HFFc6 (cell line): ENCODE results near the gene THSD7A. TPM values are rescaled to one million over a fixed set of nuclear protein-coding genes. Genes with fewer than 3 reads are reported as not detected.
A peak's percentile ranks its signal among the peaks of the same experiment; 100 is the strongest.

ENCODE experiments used
- DNase-seq: peaks from one replicate; pipeline ENCODE4 v3.0.0-alpha.2; 2018
- H3K27ac Mint-ChIP-seq: 2 replicates; pipeline ENCODE4 v1.8.0; 2020; ENCODE audit warnings: mild to moderate bottlenecking, mixed read lengths
- H3K27me3 Mint-ChIP-seq: 2 replicates; pipeline ENCODE4 v1.8.0; 2021; ENCODE audit warnings: mild to moderate bottlenecking, moderate library complexity, mixed read lengths; ENCODE audit not compliant: insufficient read depth
- H3K36me3 Mint-ChIP-seq: 2 replicates; pipeline ENCODE4 v1.8.0; 2021; ENCODE audit warnings: low read depth, mixed read lengths
- H3K4me1 Mint-ChIP-seq: 2 replicates; pipeline ENCODE4 v1.8.0; 2020; ENCODE audit warnings: low read depth, mixed read lengths
- H3K4me3 Mint-ChIP-seq: 2 replicates; pipeline ENCODE4 v1.8.0; 2020; ENCODE audit warnings: mild to moderate bottlenecking, moderate library complexity, mixed read lengths
- H3K9me3 Mint-ChIP-seq: 2 replicates; pipeline ENCODE4 v1.8.0; 2020; ENCODE audit warnings: mild to moderate bottlenecking, mixed read lengths
- CTCF ChIP-seq: fragments of 200-600 bp; sonication (generic); IDR thresholded peaks from 2 replicates; pipeline ENCODE4 v1.5.0; 2021; ENCODE audit warnings: antibody characterized with exemption, mild to moderate bottlenecking
- total RNA-seq, 6 experiments: library from RNA; stranded (reverse); fragmentation: NEBNext Ultra II Directional; extraction: Animal tissue kit (Norgen Biotek cat#: 25700); gene quantifications; 2 replicates in 1 of 6; 3 replicates in 5 of 6; pipeline ENCODE4 v1.2.3, GENCODE V29; 2021

Gene THSD7A
- total RNA-seq, 6 experiments from 2014 or later: not detected

DNA sequence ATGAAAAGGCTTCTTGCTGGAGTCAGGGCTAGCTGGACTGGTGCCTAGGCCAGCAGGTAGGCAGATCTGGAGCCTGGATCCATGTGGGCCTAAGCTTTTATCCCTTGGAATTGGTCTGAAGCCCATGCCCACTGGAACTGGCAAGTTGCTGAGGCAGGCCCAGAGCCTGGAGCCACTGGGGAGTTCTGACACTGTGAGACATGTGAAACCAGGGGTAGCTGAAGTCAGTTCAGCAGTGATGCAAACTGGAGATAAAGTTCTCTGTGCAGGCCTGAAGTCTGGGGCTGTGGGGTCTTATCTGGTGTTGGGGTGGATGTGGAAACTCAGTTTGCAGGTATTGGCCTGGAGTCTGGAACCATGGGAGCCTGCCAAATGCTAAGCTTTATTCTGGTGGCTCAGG, 9.7 kb upstream of the THSD7A start:
- Mint-ChIP-seq H3K27me3 (no peaks in the 10 kb centered on the region), H3K36me3 (no peaks in the 10 kb centered on the region), H3K9me3 (peaks cover 29% of the 10 kb centered on the region), H3K27ac (no peak overlapping the region), H3K4me3 (no peak overlapping the region), H3K4me1 (no peaks in the 10 kb centered on the region)
- no peak for TF ChIP-seq CTCF
- DNase-seq: no peak

- H3K27ac Mint-ChIP-seq: no peak overlapping the region
- no peak for DNase-seq
Measured at GRCh38 chr7:11835260-11835659, 3.3 kb upstream of the THSD7A start.

GRCh38 chr7:11833431-11833830, 1.4 kb upstream of the THSD7A start:
- no peak overlapping the region for H3K27ac Mint-ChIP-seq
- H3K4me1 Mint-ChIP-seq: no peaks in the 10 kb centered on the region
- no peak overlapping the region for H3K4me3 Mint-ChIP-seq
- no peaks in the 10 kb centered on the region for H3K27me3 Mint-ChIP-seq
- peaks cover 11% of the 10 kb centered on the region for H3K9me3 Mint-ChIP-seq
- H3K36me3 Mint-ChIP-seq: no peaks in the 10 kb centered on the region
- no peak for DNase-seq
- no peak for TF ChIP-seq CTCF

More at GRCh38 chr7:11835260-11835659, 3.3 kb upstream of the THSD7A start:
- Mint-ChIP-seq H3K4me3 (no peak overlapping the region), H3K27me3 (no peaks in the 10 kb centered on the region), H3K4me1 (no peaks in the 10 kb centered on the region), H3K9me3 (peaks cover 11% of the 10 kb centered on the region), H3K36me3 (no peaks in the 10 kb centered on the region)
- TF ChIP-seq CTCF: peak; percentile 55

DNA sequence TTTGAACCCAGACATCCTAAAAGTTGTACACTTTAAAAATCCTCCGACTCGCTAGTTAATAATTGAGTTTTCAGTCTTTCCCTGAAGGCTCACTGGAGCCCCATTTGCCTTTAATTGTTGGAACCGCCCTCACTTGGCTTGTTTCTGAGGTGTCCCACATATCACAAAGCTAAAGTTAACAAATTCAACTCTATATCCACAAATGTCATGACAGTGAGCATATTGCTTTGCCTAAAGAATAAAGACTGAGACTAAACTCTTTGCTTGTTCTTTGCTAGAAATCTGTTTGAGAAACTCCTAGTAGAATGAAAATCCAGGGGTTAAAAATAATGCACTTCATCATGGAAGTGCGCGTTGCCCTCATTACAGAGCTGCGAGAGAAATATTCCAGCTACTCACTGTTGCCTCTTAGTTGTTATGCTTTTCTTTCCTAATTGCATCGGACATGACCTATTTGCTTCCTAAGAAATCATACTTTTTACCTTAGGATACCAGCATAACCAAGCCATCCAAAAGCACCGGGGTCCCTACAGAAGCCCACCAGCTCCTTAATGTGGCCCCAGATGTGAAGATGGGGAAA, 752 bp downstream of the THSD7A start:
- TF ChIP-seq CTCF: no peak
- peak overlapping the region; percentile 37 for H3K4me3 Mint-ChIP-seq
- H3K4me1 Mint-ChIP-seq: no peaks in the 10 kb centered on the region
- H3K36me3 Mint-ChIP-seq: no peaks in the 10 kb centered on the region
- H3K27me3 Mint-ChIP-seq: no peaks in the 10 kb centered on the region
- DNase-seq: no peak
- H3K27ac Mint-ChIP-seq: no peak overlapping the region
- H3K9me3 Mint-ChIP-seq: peaks cover 13% of the 10 kb centered on the region

- H3K4me1 Mint-ChIP-seq: no peaks in the 10 kb centered on the region
- H3K27me3 Mint-ChIP-seq: no peaks in the 10 kb centered on the region
- no peaks in the 10 kb centered on the region for H3K36me3 Mint-ChIP-seq
- H3K4me3 Mint-ChIP-seq: peak overlapping the region; percentile 37
- TF ChIP-seq CTCF: no peak
- peaks cover 9% of the 10 kb centered on the region for H3K9me3 Mint-ChIP-seq
- no peak overlapping the region for H3K27ac Mint-ChIP-seq
- no peak for DNase-seq
Measured at GRCh38 chr7:11830582-11831155, 1.3 kb downstream of the THSD7A start.
